Lower leg skin (tissue), 4 donors: ENCODE results near the gene RGS7. TPM values are rescaled to one million over a fixed set of nuclear protein-coding genes. Genes with fewer than 3 reads are reported as not detected.

Experiments used
- DNase-seq, 2 donors: peaks; one replicate each; pipeline ENCODE4 v3.0.0-alpha.2; 2019; ENCODE audit warnings: low spot score in 2 of 2
- H3K4me3 ChIP-seq: fragments of 200-600 bp; sonication (generic); 2 replicates; pipeline ENCODE4 v1.5.1; 2017; ENCODE audit warnings: mild to moderate bottlenecking, low read depth; ENCODE audit not compliant: poor library complexity, severe bottlenecking
- CTCF ChIP-seq, 3 donors: fragments of 450-650 bp; IDR thresholded peaks; one replicate each; pipeline ENCODE4 v1.5.1; 2016; ENCODE audit warnings: antibody characterized with exemption in 3 of 3, mild to moderate bottlenecking in 3 of 3, moderate library complexity in 2 of 3
- POLR2A ChIP-seq, 2 donors: fragments of 450-650 bp; IDR thresholded peaks; one replicate each; pipeline ENCODE4 v1.6.1; 2016 to 2017; ENCODE audit warnings: antibody characterized with exemption in 2 of 2, mild to moderate bottlenecking in 1 of 2, moderate library complexity in 1 of 2
- WGBS, 2 donors: methylation state at CpG; one replicate each; pipeline ENCODE4 v1.1.5; 2018; 5-methylcytosine and 5-hydroxymethylcytosine counted together
- intact Hi-C: fragments of 100-400 bp; cut with DNase I; formaldehyde crosslinking; loops from one replicate; pipeline ENCODE4 v1.15.0; 2023; ENCODE audit warnings: low total_unique reads
- total RNA-seq, 4 donors: library from RNA; depleted of rRNA; stranded (reverse); fragments of >200 nt; gene quantifications; one replicate each; pipeline ENCODE4 v1.1.0, GENCODE V29; 2016

The RGS7 gene
- total RNA-seq, 4 donors from 2014 or later = not detected

DNA sequence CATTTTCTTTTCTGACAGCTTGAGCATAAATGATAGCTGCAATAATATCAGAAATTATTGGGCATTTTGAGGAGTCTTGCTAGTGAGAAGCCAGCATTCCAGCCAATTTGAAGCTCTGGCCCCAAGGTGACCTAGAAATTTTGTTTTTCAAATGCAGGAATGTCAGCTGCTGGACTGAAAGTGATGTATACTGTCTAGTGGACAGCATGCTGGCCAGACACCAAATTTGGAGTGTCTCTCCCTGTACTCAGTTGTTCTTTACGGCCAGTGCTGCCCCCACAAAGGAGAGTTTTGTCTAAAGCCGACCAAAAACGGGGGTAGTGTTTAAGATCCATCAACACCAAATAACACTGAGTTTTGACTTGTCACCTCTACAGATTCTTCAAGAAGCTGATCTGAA lies 5.2 kb downstream of the RGS7 start:
- WGBS, 2 donors = 73 to 78% methylated on average over 3 of the region's 3 CpGs
- DNase-seq = no peak
- intact Hi-C loops = no loop called here
- no peak overlapping the region for H3K4me3 ChIP-seq
- TF ChIP-seq CTCF (IDR thresholded peaks at IDR 0.05) (no peak), POLR2A (IDR thresholded peaks at IDR 0.05) (no peak)

DNA sequence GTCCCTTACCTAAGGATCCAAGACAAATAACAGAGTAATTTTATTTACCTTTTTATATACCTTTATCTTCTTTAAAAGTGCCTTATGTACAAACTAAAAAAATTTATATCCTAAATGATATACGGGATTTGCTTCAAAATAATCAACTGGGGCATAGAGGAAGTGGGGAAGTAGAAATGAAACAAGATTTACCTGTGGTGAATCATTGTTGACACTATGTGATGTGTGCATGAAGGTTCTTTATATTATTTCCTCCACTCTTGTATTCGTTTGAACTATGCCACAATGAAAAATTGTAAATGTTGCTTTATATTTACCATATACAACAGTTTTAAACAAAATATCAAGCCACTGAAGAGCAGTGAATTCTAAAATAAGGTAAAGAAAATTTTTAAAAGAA lies 13.0 kb downstream of the RGS7 start:
- H3K4me3 ChIP-seq = no peak overlapping the region
- no peak for DNase-seq
- intact Hi-C loops = no loop called here
- 68 to 70% methylated on average over 2 of the region's 2 CpGs for whole genome bisulfite sequencing, 2 donors
- no peak for TF ChIP-seq POLR2A (IDR thresholded peaks at IDR 0.05)
- TF ChIP-seq CTCF (IDR thresholded peaks at IDR 0.05) = no peak

GRCh38 chr1:241336335-241336734 lies 20.7 kb downstream of the RGS7 start:
- DNase-seq = no peak
- WGBS, 2 donors = 33 to 41% methylated on average over 1 of the region's 1 CpG

DNA sequence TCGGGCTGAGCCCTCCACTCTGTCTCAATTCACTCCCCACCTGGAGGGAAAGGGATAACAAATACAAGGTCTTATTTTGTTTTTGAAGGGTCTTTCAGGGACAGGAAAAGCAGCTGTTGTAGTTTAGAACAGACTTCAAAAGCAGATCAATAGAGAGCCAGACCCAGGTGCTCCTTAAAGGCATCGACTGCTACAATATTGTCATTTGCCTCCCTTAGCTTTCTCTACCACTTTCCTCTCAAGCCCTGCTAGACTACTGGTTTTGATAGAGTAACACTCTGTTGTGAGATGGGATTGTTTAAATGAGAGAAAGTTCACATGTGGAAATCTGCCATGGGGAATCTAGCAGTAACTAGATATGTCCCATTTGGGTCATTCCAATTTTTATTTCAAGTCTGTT lies 24.0 kb downstream of the RGS7 start:
- TF ChIP-seq POLR2A (IDR thresholded peaks at IDR 0.05) (no peak), CTCF (IDR thresholded peaks at IDR 0.05) (no peak)
- H3K4me3 ChIP-seq = no peak overlapping the region
- DNase-seq = no peak
- WGBS, 2 donors = 53 to 55% methylated on average over 2 of the region's 2 CpGs
- intact Hi-C loops = no loop called here

More at GRCh38 chr1:241336335-241336734, 20.7 kb downstream of the RGS7 start:
- no peak overlapping the region for H3K4me3 ChIP-seq
- intact Hi-C loops = no loop called here
- TF ChIP-seq CTCF (IDR thresholded peaks at IDR 0.05) (no peak), POLR2A (IDR thresholded peaks at IDR 0.05) (no peak)

DNA sequence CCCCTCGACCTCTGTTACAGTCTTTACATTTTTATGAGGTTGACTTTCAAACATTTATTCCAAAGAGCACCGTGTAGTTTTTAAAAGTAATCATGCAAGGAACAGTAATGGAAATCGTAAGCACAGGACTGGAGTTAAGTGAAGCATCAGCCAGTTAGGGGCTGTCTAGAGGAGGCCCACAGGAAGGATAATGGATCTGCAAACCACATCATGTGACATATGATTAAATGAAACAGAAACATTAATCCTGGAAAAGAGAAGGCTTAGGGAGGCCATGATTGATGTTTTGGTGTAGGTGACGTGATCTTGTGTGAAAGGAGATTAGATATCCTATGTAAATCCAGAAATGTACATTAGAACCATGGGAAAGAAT lies 25.0 kb downstream of the RGS7 start:
- intact Hi-C loops = no loop called here
- no peak for DNase-seq
- 67 to 70% methylated on average over 4 of the region's 4 CpGs for WGBS, 2 donors
- no peak for TF ChIP-seq POLR2A (IDR thresholded peaks at IDR 0.05)
- no peak for TF ChIP-seq CTCF (IDR thresholded peaks at IDR 0.05)
- H3K4me3 ChIP-seq = no peak overlapping the region

DNA sequence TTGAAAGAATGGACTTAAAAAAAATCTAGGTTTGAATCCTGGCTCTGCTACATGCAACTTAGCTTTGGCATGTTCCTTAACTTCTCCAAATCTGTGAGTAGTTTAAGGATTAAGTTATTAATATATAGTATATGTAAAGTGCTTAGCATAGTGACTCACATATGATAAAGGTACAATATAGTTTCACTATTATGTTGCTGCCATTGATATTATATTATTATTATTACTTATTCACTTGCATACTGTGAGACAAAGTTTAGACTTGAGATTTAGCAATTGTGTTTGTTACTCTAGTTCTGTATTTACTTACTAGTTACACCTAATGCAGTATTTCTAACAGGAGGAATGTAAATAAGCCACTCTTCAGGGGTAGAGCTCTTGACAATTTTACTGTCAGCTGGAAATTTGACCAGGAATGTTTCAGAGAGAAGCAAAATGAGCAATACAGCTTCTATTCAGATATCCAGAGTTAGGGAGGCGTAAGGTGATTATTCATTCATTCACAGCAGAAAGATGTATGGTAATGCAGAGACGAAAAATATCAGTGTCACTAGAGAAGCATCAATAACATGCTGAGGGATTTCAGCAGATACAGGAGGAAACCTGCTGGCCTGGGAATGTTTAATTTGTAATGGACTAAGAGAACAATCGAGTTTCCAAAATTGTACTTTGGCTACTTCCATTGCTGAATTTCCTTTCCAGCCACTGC lies 25.5 kb downstream of the RGS7 start:
- no peak for TF ChIP-seq POLR2A (IDR thresholded peaks at IDR 0.05)
- TF ChIP-seq CTCF (IDR thresholded peaks at IDR 0.05) = no peak
- WGBS, 2 donors = 77 to 85% methylated on average over 3 of the region's 3 CpGs
- intact Hi-C loops = no loop called here
- no peak for DNase-seq
- no peak overlapping the region for H3K4me3 ChIP-seq
